Embryonic facial prominence (tissue), 1 donor: Measurements from ENCODE around the gene ANO1.

Experiments
- DNase-seq: peaks from one replicate; pipeline ENCODE4 v3.0.0-alpha.2; 2016; ENCODE audit errors: extremely low spot score

Gene ANO1

DNA sequence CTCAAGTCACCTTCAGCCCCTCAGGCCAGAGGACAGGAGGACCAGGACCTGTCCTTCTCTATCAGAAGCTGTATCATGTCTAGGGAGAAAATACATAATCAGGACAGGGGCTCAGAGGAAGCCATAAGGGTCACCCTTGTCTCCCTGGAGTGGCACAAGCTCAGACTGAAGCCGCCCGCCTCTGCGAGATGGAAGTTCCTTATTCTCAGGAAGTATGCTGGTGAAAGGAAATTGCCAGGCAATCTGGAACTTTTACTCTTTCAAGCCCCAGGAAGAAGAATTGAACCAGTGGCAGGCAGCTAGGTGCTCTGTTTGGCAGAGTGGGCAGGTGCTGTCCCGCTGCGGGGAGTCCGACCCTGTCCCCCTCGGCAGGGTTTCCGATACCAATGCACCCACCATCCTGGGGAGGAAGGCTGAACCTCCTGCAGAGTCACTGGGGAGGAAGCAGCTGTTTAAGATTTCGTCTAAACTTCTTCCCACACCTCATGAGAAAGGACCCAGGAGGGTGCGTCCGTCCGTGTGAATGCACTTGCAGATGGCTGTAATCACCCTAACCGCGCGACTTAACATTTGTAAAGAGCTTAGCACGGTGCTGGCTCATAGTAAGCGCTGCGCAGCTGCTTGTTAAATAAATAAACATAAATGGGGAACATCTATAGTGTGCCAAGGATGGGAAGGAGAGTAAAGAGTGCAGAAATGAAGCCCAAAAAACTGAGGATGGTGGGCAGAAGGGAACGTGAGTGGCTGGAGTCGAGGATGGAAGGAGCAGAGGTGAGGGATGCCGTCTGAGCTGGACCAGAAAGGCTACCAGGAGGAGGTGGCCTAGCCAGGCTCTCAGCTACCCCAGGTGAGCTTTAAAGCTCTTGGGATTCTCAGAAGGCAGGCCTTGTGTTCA is 5.0 kb upstream of the ANO1 start:
- no peak for DNase-seq

DNA sequence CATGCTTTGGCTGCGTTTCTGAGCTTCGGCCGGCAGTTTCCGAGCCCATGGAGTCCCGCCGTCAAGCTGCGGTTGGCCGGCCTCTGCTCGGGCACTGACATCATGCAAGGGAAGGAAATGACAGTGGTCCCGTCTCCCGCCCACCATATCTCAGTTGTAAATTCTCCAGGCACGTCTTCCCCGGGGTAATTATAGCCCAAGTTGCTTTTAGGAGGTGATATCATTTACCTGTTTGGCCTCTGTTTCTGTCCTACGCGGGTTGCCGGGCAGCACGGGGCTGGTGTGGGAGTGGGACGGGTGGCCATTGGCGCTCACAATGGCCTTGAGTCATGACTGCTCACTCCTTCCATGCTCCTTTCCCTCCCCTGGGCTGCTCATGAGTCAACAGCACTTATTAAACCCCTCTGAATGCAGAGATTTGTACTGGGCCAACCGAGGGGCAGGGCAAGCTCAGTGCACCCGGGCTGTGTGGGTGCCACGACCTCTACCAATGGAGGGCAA is 4.2 kb upstream of the ANO1 start:
- DNase-seq = no peak

DNA sequence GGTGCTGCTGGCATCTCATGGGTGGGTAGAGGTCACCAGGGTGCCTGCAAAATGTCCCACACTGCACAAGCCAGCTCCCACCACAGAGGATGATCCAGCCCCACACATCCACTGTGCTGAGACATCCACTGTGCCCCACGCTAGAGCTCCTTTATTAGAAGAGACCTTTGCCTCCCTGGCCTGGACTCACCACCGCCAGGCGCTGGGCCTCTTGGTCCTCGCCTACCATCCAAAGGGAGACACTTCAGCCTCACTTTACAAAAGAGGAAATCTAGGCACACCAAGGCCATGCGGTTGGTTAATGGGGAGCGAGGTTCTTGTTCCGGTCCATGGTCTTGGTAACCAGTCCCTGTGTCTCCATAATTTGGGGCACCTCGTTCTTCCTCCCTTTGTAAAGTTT is 3.4 kb upstream of the ANO1 start:
- no peak for DNase-seq

DNA sequence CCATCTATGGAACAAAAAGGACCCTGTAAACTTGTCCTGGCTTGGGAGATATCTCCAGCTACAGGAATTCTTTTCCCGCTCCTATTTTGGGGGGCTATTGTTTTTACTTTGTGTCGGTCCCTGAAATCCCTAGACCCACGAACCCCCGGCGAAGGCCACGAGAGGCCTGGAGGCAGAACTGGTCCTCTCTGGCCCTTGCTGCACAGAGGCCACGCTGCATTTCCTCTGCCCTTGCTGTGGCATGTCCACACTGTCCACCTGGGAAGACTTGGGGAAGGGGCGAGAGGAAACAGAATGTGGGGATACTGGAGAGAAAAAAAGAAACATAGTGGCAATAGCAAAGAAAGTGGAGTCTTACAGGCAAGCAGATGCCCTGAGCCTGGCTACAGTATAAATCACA is 2.3 kb upstream of the ANO1 start:
- DNase-seq = no peak

DNA sequence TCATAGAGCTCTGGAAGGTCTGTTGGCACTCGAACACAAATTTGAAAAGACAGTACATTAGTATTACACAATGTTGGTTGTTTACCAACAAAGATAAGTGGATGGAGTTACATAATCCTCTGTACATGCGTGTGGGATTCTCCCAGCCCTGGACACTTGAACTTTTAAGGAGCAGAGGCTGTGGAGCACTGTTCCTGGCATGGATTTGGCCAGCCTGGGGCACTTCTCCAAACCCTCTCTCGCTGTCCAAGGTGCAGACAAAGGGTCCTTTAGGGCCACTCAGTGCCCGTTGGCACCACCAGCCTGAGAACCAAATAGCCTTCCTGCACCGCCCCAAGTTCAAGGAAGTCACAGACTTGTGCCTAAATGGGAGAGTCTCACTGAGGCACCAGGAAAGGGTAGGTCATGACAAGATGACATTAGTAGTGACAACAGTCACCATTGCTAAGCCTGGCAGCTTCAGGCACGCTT is 1.6 kb upstream of the ANO1 start:
- DNase-seq = no peak

DNA sequence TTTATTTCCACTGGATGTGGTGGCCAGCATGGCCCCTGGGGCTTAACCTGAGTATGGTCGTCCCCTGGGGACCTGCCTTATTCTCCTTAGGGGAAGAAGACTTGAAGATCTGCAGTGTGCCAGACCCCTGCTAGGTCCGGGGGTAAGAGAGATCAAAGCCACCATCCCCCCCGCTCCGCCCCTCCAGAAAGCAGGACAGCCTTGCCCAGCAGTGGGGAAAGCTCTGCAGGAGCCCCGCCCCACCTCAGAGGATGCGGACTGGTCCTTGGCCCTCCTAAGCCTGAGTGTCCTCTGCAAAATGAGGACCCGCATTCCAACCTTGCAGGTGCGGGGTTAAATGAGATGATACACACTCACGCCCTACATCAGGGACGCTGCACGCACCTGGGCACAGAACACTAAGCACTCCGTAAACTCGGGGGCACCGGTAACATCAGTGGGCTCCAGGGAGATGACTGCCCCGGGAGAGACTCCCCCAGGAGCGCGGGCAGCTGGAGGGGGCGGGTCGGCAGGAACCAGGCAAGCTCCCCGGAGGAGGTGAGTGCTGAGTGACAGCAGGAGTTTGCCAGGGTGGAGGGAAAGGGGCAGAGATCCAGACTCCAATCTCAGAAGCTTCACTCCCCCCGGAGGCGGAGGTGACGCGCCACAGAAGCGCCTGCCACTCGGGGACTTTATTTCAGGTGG is 564 bp upstream of the ANO1 start:
- no peak for DNase-seq

DNA sequence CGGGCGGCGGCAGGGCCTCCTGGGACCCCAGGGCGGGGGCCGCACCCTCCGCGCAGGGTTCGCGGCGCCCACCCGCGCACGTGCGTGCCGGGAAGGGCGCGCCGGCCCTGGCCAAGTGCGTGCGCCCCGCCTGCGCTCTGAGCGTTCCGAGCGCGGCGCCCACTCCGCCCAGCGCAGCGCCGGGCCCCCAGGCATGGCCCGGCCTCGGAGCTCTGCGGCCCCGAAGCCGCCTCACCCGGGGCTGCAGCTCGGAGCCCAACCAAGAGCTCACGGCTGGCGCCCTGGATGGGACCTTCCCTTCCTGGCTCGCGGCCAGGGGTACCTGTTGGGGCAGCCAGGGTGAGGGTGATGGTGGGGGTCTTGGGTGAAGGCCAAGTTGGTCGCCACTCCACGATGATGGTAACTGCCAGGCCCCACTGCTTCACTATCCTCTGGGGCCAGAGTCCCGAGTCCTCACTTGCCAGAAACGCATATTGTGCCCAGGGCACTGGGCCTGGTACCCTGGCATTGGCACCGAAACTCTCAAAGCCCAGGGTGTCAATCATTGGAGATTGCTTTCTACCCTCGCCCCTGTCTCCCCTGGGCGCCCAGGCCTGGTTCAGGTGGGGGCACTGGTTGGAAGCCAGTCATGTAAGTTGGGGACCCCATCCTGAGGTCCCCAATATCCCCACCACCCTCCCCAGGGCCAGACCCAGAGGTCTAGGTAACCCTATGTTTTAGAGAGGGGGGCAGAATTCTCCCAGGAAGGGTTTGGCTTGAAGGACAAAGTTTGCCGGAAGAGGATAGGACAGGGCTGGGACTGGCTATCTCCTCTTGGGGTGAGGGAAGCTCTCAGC is 882 bp downstream of the ANO1 start:
- DNase-seq = no peak

DNA sequence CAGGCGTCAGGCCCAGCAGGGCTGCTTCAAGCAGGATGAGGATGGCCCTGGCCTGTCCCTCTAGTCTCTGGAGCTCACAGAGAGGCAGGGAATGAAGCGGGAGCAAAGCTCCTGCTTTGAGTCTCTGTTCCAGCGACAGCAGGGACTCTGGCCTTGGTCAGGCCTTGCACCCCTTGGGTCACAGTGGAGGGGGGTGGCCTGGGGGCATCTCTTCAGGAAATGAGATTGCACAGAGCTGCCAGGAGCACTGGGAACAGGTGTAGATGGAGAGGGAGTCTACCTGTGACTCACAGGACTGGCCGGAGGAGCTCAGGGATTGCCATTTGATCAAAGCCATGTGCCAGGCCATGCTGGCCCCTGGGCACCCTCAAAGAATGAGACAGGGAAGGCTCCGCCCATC is 1.6 kb downstream of the ANO1 start:
- no peak for DNase-seq

DNA sequence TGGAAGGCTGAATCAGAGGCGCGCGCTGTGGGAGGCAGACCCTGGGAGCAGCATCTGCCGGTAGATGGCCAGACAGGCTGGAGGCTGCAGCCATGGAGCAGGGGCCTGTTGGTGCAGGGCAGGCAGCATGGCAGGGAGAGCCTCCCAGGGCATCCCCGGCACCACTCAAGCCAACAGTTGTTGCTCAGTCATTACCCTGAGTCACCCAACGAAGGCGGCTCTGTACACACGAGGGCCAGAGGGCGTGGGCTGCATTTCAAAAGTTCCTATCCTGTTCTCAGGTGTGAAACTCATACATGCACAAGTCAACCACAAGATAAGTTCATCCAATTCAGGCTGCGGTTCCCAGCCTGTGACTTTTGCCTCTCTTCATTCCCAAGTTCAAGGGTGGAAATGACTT is 2.6 kb downstream of the ANO1 start:
- DNase-seq = no peak

DNA sequence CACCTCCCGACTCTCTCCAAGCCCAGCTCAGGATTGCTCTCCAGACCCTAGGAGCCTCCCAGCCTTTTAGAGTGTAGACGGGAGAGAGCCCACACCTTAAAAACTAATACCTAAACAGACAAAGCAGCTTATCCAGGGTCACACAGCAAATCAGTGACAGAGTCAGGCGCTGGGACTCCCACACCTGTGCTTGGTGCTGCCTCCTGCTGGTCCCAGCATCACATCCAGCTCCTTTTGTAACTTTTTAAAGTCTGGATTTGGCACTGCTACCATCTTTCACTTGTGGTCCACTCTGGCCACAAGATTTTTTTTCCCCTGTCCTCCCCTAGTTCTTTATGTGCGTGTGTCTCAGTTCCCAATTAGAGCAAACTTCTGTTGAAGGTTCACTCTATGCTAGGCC is 4.7 kb downstream of the ANO1 start:
- no peak for DNase-seq

DNA sequence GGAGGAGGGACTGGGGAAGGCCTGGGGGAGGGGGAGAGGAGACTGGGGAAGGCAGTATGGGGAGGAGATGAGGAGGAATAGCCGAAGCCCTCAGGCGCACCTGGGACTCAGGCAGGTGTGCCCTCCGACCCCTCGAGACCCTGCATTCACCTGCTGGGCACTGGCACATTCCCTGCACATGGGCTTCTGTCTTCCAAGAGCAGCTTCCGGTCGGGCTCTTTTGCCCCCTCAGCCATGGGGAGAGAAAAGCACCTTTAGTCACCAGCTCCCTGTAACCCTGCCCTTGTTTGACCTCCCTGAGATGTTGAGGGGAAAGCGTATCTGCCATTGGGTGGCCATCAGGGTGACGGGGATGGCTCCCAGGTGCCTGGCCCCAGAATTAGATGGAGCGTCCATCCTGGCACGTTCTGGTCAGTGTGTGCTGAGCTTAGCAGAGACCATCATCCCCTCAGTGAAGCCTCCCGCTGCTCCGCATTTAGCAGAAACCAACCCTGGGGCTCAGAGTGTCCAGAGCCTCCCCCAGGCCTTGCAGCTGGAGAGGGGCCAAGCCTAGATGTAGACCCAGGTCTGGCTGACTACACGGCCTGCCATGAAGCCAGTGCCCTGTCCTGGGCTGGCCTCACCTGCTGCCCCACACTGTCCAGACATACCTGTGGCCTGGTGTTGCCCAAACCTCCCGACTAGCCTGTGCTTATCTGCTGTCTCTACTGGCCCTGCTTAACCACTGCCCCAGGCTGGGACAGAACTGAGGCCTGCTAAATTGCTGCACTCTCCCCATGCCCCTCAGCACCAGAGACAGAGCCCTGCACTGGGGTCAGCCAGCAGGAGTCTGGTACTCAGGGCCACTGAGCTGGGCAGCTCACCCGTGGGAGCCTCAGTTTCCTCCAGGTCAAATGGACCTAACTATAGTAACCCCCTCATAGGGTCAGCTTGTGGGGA is 6.2 kb downstream of the ANO1 start:
- no peak for DNase-seq

DNA sequence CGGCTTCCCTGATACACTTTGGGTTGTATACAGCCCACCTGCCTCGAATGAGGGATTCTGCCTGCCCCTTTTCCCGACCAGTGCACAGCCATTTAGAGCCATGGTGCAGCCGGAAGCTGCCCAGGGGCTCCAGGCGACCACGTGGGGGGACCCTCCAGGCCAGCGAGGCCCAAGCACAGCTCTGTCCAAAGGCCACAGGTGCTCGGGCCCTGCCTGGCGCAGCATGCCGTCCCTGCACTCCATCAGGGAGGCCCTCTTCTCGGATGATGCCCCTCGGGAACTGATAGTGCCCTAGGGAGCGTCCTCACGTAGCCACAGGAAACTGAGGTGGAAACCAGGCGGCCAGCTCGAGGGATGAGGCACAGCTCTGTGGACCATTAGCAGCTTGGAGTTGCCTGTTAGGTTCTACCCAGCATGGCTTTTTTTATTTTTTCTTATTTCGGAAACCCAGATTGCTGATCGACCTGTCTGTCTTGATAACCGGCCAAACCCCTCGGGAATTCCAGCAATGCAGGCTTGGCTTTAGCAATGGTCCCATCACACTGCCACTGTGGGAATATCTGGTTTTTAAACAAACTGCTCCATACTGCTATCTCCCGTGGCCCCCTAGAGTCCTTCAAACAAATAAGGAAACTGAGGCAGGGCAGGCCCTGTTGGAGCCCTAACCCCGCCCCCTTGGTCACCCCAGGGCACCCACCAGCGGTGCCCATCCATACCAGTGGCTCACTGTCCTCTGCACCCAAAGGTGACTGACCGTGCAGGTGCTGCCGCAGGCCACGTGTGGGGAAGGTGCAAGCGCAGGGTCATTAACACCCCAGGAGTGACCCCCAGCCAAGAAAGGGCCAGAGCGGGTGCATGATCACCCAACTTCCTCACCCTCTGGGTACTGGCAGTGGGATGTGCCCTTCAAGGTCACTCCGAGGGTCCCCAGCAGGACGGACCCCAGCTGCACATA is 8.0 kb downstream of the ANO1 start:
- no peak for DNase-seq

DNA sequence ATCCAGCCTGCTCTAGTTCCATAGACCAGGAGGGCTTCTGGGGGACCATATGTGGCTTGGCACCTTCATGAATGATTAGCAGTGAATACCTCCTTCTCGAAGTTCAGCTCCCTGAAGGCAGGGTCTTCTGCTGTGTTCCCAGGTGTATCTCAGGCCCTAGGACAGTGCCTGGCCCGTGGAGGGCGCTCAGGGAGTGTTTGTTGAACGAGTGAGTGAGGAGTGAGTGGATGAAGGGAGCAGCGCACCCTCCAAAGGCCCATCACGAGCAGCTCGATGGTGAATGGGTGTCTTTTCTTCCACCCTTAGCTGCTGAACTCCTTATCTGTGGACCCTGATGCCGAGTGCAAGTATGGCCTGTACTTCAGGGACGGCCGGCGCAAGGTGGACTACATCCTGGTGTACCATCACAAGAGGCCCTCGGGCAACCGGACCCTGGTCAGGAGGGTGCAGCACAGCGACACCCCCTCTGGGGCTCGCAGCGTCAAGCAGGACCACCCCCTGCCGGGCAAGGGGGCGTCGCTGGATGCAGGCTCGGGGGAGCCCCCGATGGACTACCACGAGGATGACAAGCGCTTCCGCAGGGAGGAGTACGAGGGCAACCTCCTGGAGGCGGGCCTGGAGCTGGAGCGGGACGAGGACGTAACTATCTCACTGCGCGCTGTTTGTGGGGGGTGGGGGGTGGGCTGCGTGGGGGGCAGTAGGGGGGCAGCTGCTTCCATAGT is 9.5 kb downstream of the ANO1 start:
- DNase-seq = no peak

DNA sequence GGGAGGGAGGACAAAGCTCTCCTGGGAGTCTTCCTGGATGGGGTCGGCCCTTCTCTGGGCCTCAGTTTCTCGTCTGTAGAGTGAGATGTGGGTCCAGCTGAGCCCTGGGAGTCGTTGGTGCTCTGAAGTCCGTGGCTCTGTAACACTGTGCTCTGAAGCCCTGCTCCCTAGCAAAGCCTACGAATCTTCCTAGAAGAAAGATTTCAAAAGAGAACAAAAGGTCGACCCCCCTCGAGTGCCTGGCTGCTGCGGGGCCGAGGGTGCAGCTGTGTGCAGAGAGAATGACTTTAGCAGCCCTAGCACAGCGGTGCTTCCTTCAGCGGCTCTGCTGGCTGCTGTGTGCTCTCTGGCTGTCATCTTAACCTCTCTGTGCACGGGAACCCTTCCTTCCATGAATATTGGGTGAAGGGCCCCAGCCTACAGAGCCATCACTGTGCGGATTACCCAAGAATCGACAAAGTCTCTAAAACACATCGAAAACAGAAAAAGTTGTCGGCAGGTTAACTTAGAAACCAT is 10.7 kb downstream of the ANO1 start:
- DNase-seq = no peak

DNA sequence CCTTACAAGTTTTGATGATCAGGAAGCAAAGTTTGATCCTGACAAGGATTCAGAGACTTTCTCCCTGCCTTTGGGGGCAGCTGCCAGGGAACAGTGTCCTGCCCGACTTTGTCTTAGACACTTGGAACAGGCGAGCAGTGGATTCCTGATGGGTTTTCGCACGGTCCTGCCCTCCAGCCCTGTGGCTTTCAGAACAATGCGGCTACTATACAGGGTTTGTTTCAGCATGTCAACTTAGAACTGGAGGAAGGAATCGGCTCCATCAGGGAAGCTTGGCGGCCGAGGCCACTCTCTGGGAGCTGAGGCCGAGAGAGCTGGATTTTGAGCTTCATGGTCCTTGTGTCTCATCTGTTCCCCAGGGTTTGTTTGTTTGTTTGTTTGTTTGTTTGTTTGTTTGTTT is 11.5 kb downstream of the ANO1 start:
- no peak for DNase-seq

DNA sequence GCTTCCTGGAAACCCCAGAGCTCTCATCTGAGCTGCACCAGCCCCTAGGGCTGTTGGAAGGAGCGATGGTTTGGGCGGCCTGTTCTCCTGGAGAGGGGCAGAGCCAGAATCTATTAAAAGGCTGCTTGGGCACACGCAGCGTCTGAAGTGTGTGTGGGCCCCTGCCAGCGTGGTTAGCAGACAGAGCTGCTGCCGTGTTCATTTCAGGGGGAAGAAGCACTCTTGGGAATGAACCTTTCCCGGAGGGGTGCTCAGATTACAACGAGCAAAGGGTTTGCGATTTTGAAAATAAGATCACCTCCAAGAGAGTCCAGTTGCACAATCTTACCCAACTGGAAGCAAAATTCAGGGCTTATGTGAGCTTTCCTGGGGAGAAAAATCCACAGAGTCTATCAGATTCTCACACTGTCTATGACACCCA is 12.9 kb downstream of the ANO1 start:
- no peak for DNase-seq

DNA sequence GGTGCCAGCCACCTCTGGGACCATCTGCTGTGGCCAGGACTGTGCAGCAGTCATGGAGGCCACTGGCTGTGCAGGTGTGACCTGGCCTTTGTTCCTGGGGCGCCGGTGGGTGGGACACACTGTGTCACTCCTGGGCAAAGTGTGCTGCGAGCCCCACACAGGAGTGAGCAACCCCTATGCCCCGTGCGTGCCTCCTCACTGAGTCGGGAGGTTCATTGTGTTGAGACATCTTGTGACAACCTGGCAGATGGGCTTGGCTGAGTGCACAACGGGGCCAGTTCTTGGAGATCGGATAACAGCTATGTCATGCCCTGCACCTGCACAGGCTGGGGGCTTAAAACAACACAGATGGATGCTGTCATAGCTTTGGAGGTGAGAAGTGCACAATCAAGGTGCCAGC is 13.5 kb downstream of the ANO1 start:
- DNase-seq = no peak

DNA sequence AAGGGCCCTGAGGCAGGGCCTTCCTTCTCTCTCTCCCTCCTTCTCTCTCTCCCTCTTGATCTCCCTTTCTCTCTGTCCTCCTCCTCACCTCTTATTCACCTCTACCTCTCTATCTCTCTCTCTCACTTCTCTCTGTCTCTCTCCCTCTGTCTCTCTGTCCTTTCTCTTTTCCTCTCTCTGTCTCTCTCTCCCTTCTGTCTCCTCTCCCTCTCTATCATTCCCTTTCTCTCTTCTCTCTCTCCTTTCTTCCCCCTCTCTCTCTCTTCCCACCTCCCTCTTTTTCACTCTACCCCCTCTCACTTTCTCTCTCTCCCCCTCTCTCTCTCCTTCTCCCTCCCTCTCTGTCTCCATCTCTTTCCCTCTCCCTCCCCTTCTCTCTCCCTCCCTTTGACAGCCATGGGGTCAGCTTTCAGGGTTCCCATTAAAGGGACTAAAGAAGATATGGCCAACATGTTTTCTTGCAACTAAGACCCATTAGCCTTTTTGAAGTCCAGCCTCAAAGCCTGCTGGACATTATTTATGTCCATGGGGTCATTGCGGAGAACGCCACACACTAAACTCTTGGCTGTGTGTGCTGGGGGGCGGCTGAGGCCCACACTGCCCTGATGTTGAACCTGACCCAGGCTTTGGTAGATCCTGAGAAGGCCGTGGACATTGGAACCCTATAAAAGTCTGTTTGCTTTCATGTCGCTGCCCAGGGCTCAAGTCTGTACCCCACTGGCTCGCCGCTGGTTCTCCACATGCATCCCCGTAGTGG is 15.0 kb downstream of the ANO1 start:
- DNase-seq = no peak
